K562 (cell line): Measurements from ENCODE around the gene PPP1CA. TPM values are rescaled to one million over a fixed set of nuclear protein-coding genes. Genes with fewer than 3 reads are reported as not detected.

Experiments
- ASH1L ChIP-seq: fragments of 450-650 bp; IDR thresholded peaks from 2 replicates; pipeline ENCODE4 v1.6.1; 2018; ENCODE audit warnings: borderline replicate concordance, mild to moderate bottlenecking, low read depth; ENCODE audit not compliant: partially characterized antibody
- C11orf30 ChIP-seq: fragments of 450-650 bp; IDR thresholded peaks from 2 replicates; pipeline ENCODE4 v1.6.1; 2016; ENCODE audit warnings: low read depth, mild to moderate bottlenecking
- CUX1 ChIP-seq: fragments of 200-800 bp; sonication (Bioruptor generic); IDR thresholded peaks from 2 replicates; pipeline ENCODE4 v1.6.1; 2016; ENCODE audit warnings: missing genetic modification characterization, missing compliant biosample characterization
- CXXC5 ChIP-seq: fragments of 250-450 bp; sonication (Bioruptor Pico); IDR thresholded peaks from 2 replicates; pipeline ENCODE4 v1.8.0; 2022; ENCODE audit warnings: inconsistent platforms, mild to moderate bottlenecking, moderate library complexity
- POLR2AphosphoS2 ChIP-seq: IDR thresholded peaks from 2 replicates; pipeline ENCODE4 v1.6.1; 2012; ENCODE audit warnings: low read length, improper control_type of control experiment
- RAD51 ChIP-seq: fragments of 450-650 bp; IDR thresholded peaks from 2 replicates; pipeline ENCODE4 v1.7.1; 2016; ENCODE audit warnings: low read depth, mild to moderate bottlenecking, borderline replicate concordance
- RBBP5 ChIP-seq: fragments of 200-600 bp; sonication (generic); IDR thresholded peaks from 2 replicates; pipeline ENCODE4 v1.6.1; 2012; ENCODE audit warnings: borderline replicate concordance, mild to moderate bottlenecking, low read length, control low read depth, inconsistent platforms; ENCODE audit not compliant: insufficient read depth, poor library complexity, severe bottlenecking
- RFX7 ChIP-seq: fragments of 250-450 bp; sonication (Bioruptor Pico); IDR thresholded peaks from 2 replicates; pipeline ENCODE4 v1.5.1; 2021; ENCODE audit warnings: mild to moderate bottlenecking
- SIN3A ChIP-seq, 2 experiments: fragments of 150-350 bp in 1 of 2; IDR thresholded peaks; 2 replicates each; pipeline ENCODE4 v1.6.1; 2011 to 2016; ENCODE audit warnings: borderline replicate concordance in 2 of 2, low read depth in 2 of 2, low read length in 2 of 2, mild to moderate bottlenecking in 2 of 2, moderate library complexity in 2 of 2; ENCODE audit not compliant: control insufficient read depth in 1 of 2
- SRSF7 ChIP-seq: fragments of 200-400 bp; formaldehyde crosslinking; optimal IDR thresholded peaks from 2 replicates; pipeline ENCODE3; 2017; ENCODE audit warnings: mild to moderate bottlenecking, low read depth, low read length
- TFE3 ChIP-seq: fragments of 450-650 bp; formaldehyde crosslinking; IDR thresholded peaks from 2 replicates; pipeline ENCODE4 v1.4.0; 2020; ENCODE audit warnings: mild to moderate bottlenecking, mixed read lengths
- TSC22D4 ChIP-seq: fragments of 450-650 bp; IDR thresholded peaks from 2 replicates; pipeline ENCODE4 v1.6.1; 2016; ENCODE audit warnings: missing genetic modification characterization, missing biosample characterization, control low read depth
- polyA plus RNA-seq, 8 experiments: library from polyadenylated mRNA; depleted of rRNA in 4 of 8; stranded (reverse) in 5 of 8; unstranded in 3 of 8; fragments of >200 nt; fragmentation: Nextera tagmentation in 2 of 8; fragmentation: Illumina TruSeq in 1 of 8; extraction: Ambion mirVana in 2 of 8; extraction: Trizol in 1 of 8; gene quantifications; 2 replicates each; pipeline versions ENCODE4 v1.2.1 to v1.2.3, GENCODE V29; 2011 to 2014; ENCODE audit warnings: inconsistent platforms in 1 of 8, missing spikeins in 1 of 8
- total RNA-seq, 7 experiments: library from RNA; depleted of rRNA in 6 of 7; stranded (reverse); fragments of >200 nt in 6 of 7; fragmentation: Illumina TruSeq in 2 of 7; extraction: Trizol in 2 of 7; gene quantifications; 2 replicates each; pipeline versions ENCODE4 v1.2.1 to v1.2.3, GENCODE V29; 2011 to 2021; ENCODE audit warnings: low replicate concordance in 1 of 7
- TF ChIP-seq, protein P1 (sequence below), 2 experiments: fragments of 450-650 bp in 1 of 2; IDR thresholded peaks; 2 replicates each; pipeline ENCODE4 v1.6.1; 2011 to 2017; ENCODE audit warnings: low read depth in 2 of 2, antibody characterized with exemption in 1 of 2, borderline replicate concordance in 1 of 2, low read length in 1 of 2, mild to moderate bottlenecking in 1 of 2, mixed read lengths in 1 of 2; ENCODE audit not compliant: control insufficient read depth in 1 of 2

Gene PPP1CA
- total and polyA plus RNA-seq, 9 of the 15 experiments (the other 6 are each of a cell fraction or from before 2014, with no cell fraction given): 18.2 to 242 (median 188) TPM

- TF ChIP-seq CUX1: no peak
- TF ChIP-seq, protein P1, sequence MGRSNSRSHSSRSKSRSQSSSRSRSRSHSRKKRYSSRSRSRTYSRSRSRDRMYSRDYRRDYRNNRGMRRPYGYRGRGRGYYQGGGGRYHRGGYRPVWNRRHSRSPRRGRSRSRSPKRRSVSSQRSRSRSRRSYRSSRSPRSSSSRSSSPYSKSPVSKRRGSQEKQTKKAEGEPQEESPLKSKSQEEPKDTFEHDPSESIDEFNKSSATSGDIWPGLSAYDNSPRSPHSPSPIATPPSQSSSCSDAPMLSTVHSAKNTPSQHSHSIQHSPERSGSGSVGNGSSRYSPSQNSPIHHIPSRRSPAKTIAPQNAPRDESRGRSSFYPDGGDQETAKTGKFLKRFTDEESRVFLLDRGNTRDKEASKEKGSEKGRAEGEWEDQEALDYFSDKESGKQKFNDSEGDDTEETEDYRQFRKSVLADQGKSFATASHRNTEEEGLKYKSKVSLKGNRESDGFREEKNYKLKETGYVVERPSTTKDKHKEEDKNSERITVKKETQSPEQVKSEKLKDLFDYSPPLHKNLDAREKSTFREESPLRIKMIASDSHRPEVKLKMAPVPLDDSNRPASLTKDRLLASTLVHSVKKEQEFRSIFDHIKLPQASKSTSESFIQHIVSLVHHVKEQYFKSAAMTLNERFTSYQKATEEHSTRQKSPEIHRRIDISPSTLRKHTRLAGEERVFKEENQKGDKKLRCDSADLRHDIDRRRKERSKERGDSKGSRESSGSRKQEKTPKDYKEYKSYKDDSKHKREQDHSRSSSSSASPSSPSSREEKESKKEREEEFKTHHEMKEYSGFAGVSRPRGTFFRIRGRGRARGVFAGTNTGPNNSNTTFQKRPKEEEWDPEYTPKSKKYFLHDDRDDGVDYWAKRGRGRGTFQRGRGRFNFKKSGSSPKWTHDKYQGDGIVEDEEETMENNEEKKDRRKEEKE (IDR thresholded peaks at IDR 0.05; ENCODE audit: borderline replicate concordance in 1 of 2, control insufficient read depth in 1 of 2, low read depth in 2 of 2, low read length in 1 of 2): no peak
- TF ChIP-seq SRSF7: no peak
- no peak for TF ChIP-seq RAD51
- TF ChIP-seq CXXC5 (CRISPR knock-in tag): peak; percentile 94
- peak; percentile 86 to 96; a peak in 3 of 4 replicates for TF ChIP-seq SIN3A (IDR thresholded peaks at IDR 0.05; ENCODE audit: borderline replicate concordance in 2 of 2, control insufficient read depth in 1 of 2, low read depth in 2 of 2, low read length in 2 of 2)
- no peak for TF ChIP-seq TFE3 (CRISPR knock-in tag)
- TF ChIP-seq ASH1L: no peak
- no peak for TF ChIP-seq POLR2AphosphoS2
- no peak for TF ChIP-seq RFX7
- TF ChIP-seq RBBP5: peak; percentile 94
- TF ChIP-seq C11orf30: peak; percentile 97
- TF ChIP-seq TSC22D4: no peak
These were observed 26.7 kb upstream of the PPP1CA start, which contains the start of gene RPS6KB2 (continued) for GRCh38 chr11:67428052-67429001.
